ENCODE data around the gene PRICKLE3.

DNA sequence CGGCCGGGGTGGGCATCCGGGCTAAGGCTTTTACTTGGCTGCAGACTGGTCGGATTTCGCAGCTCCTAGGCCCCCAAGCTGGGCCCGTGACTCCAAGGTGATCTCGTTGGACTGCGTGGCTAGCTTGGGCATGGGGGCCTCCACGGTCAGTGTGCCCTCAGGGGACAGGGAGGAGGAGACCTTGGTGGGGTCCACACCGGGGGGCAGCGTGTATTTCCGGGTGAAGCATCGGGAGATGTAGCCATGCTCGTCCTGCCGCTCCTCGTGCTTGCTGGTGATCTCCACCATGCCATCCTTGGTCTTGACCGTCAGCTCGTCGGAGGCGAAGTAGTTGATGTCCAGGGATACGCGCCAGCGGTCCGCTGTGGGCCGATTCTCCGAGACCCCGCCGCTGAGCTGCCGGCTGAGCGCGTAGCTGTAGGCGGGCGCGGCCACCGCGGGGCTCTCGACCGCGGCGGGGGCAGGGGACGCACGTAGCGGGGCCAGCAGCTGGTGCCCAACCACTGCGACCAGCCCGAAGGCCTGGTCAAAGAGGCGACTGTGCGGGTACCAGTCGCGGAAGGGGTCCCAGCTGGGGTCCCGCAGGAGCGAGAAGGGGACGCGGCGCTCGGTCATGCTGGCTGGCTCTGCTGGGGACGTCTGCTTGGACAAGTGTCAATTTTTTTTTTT is 47.8 kb upstream of the PRICKLE3 start:
- TF ChIP-seq POLR2A (IDR thresholded peaks at IDR 0.05) = no peak
- TF ChIP-seq CTCF (IDR thresholded peaks at IDR 0.05) = no peak
